ENCODE measurements around the gene GNG10. TPM values are rescaled to one million over a fixed set of nuclear protein-coding genes. Genes with fewer than 3 reads are reported as not detected.

GNG10 gene
- total and polyA plus RNA-seq, 2 donors from 2014 or later = 41.2 to 44.8 TPM

- H3K9me3 ChIP-seq (ENCODE audit: control insufficient read depth in 2 of 3, insufficient read depth in 1 of 3, low read length in 3 of 3) = no peaks in the 10 kb centered on the region
- no peak overlapping the region for H3K27ac ChIP-seq (ENCODE audit: low read depth in 2 of 2, low read length in 2 of 2)
- intact Hi-C loops (cut with DNase I) = no loop called here
- no peaks in the 10 kb centered on the region for H3K27me3 ChIP-seq (ENCODE audit: control insufficient read depth, insufficient read depth, low read length)
- H3K9ac ChIP-seq (ENCODE audit: low read length in 3 of 3) = no peak overlapping the region
- FAIRE-seq = no peak
- no peaks in the 10 kb centered on the region for H3K4me1 ChIP-seq (ENCODE audit: control insufficient read depth in 2 of 3, insufficient read depth in 2 of 3, low read depth in 1 of 3, low read length in 3 of 3)
- peaks cover 2 to 4% (median 4%) of the 10 kb centered on the region in 3 donors for H3K36me3 ChIP-seq (ENCODE audit: control insufficient read depth in 2 of 3, insufficient read depth in 3 of 3, low read length in 3 of 3)
- TF ChIP-seq CTCF (IDR thresholded peaks at IDR 0.05; ENCODE audit: borderline replicate concordance, extremely low read depth, insufficient read depth) = no peak
- H3K4me3 ChIP-seq (ENCODE audit: low read length in 3 of 3) = no peak overlapping the region
- no peak for DNase-seq
Measured at GRCh38 chr9:111649016-111649415, 12.4 kb upstream of the GNG10 start.

- TF ChIP-seq CTCF (IDR thresholded peaks at IDR 0.05; ENCODE audit: borderline replicate concordance, extremely low read depth, insufficient read depth) = no peak
- FAIRE-seq (no peak), DNase-seq (peak in 2 of 5 donors; percentile 20 to 26)
- no peak overlapping the region for H3K27ac ChIP-seq (ENCODE audit: low read depth in 2 of 2, low read length in 2 of 2)
- no peaks in the 10 kb centered on the region for H3K9me3 ChIP-seq (ENCODE audit: control insufficient read depth in 2 of 3, insufficient read depth in 1 of 3, low read length in 3 of 3)
- no peaks in the 10 kb centered on the region for H3K27me3 ChIP-seq (ENCODE audit: control insufficient read depth, insufficient read depth, low read length)
- intact Hi-C loops (cut with DNase I) = no loop called here
- no peak overlapping the region for H3K4me3 ChIP-seq (ENCODE audit: low read length in 3 of 3)
- H3K36me3 ChIP-seq (ENCODE audit: control insufficient read depth in 2 of 3, insufficient read depth in 3 of 3, low read length in 3 of 3) = peaks cover 0 to 3% (median 0%) of the 10 kb centered on the region in 3 donors
- H3K9ac ChIP-seq (ENCODE audit: low read length in 3 of 3) = no peak overlapping the region
- no peaks in the 10 kb centered on the region for H3K4me1 ChIP-seq (ENCODE audit: control insufficient read depth in 2 of 3, insufficient read depth in 2 of 3, low read depth in 1 of 3, low read length in 3 of 3)
Measured at GRCh38 chr9:111657051-111657450, 4.4 kb upstream of the GNG10 start.

GRCh38 chr9:111658943-111659342 lies 2.5 kb upstream of the GNG10 start:
- Histone ChIP-seq H3K27ac (ENCODE audit: low read depth in 2 of 2, low read length in 2 of 2) (no peak overlapping the region), H3K4me1 (ENCODE audit: control insufficient read depth in 2 of 3, insufficient read depth in 2 of 3, low read depth in 1 of 3, low read length in 3 of 3) (peaks cover 0 to 11% (median 0%) of the 10 kb centered on the region in 3 donors), H3K4me3 (ENCODE audit: low read length in 3 of 3) (no peak overlapping the region), H3K36me3 (ENCODE audit: control insufficient read depth in 2 of 3, insufficient read depth in 3 of 3, low read length in 3 of 3) (peaks cover 0 to 2% (median 0%) of the 10 kb centered on the region in 3 donors), H3K27me3 (ENCODE audit: control insufficient read depth, insufficient read depth, low read length) (no peaks in the 10 kb centered on the region), H3K9me3 (ENCODE audit: control insufficient read depth in 2 of 3, insufficient read depth in 1 of 3, low read length in 3 of 3) (no peaks in the 10 kb centered on the region), H3K9ac (ENCODE audit: low read length in 3 of 3) (no peak overlapping the region)
- intact Hi-C loops (cut with DNase I) = no loop called here
- no peak for DNase-seq
- FAIRE-seq = no peak
- no peak for TF ChIP-seq CTCF (IDR thresholded peaks at IDR 0.05; ENCODE audit: borderline replicate concordance, extremely low read depth, insufficient read depth)

- Histone ChIP-seq H3K4me1 (ENCODE audit: control insufficient read depth in 2 of 3, insufficient read depth in 2 of 3, low read depth in 1 of 3, low read length in 3 of 3) (peaks cover 0 to 11% (median 0%) of the 10 kb centered on the region in 3 donors), H3K9me3 (ENCODE audit: control insufficient read depth in 2 of 3, insufficient read depth in 1 of 3, low read length in 3 of 3) (no peaks in the 10 kb centered on the region), H3K4me3 (ENCODE audit: low read length in 3 of 3) (no peak overlapping the region), H3K36me3 (ENCODE audit: control insufficient read depth in 2 of 3, insufficient read depth in 3 of 3, low read length in 3 of 3) (no peaks in the 10 kb centered on the region), H3K27me3 (ENCODE audit: control insufficient read depth, insufficient read depth, low read length) (no peaks in the 10 kb centered on the region), H3K27ac (ENCODE audit: low read depth in 2 of 2, low read length in 2 of 2) (no peak overlapping the region), H3K9ac (ENCODE audit: low read length in 3 of 3) (no peak overlapping the region)
- no peak for DNase-seq
- no peak for FAIRE-seq
- no peak for TF ChIP-seq CTCF (IDR thresholded peaks at IDR 0.05; ENCODE audit: borderline replicate concordance, extremely low read depth, insufficient read depth)
- intact Hi-C loops (cut with DNase I) = no loop called here
Measured at GRCh38 chr9:111659691-111660090, 1.7 kb upstream of the GNG10 start.
